WERI-Rb-1 (cell line): Measurements from ENCODE around the gene GFRA1.

Source experiments
- DNase-seq: peaks from one replicate; pipeline ENCODE4 v3.0.0-alpha.2; 2020
- H3K27ac ChIP-seq: fragments of 250-450 bp; sonication (Bioruptor Pico); 2 replicates; pipeline ENCODE4 v1.5.1; 2020; ENCODE audit warnings: mild to moderate bottlenecking, moderate library complexity
- H3K27me3 ChIP-seq: fragments of 250-450 bp; sonication (Bioruptor Pico); 2 replicates; pipeline ENCODE4 v1.5.1; 2021; ENCODE audit warnings: mild to moderate bottlenecking, low read depth, moderate library complexity; ENCODE audit not compliant: insufficient read depth, severe bottlenecking
- H3K36me3 ChIP-seq: fragments of 250-450 bp; sonication (Bioruptor Pico); 2 replicates; pipeline ENCODE4 v1.5.1; 2020; ENCODE audit warnings: mild to moderate bottlenecking, moderate library complexity
- H3K4me3 ChIP-seq: 2 replicates; pipeline ENCODE4 v1.5.1; 2011; ENCODE audit warnings: low read depth, mild to moderate bottlenecking, control low read depth, low read length
- H3K9me3 ChIP-seq: fragments of 250-450 bp; sonication (Bioruptor Pico); 2 replicates; pipeline ENCODE4 v1.5.1; 2021; ENCODE audit warnings: mild to moderate bottlenecking, moderate library complexity; ENCODE audit not compliant: severe bottlenecking
- CTCF ChIP-seq: IDR thresholded peaks from 2 replicates; pipeline ENCODE4 v1.5.1; 2011; ENCODE audit warnings: low read depth, mild to moderate bottlenecking, control low read depth, inconsistent platforms, low read length

Gene GFRA1

DNA sequence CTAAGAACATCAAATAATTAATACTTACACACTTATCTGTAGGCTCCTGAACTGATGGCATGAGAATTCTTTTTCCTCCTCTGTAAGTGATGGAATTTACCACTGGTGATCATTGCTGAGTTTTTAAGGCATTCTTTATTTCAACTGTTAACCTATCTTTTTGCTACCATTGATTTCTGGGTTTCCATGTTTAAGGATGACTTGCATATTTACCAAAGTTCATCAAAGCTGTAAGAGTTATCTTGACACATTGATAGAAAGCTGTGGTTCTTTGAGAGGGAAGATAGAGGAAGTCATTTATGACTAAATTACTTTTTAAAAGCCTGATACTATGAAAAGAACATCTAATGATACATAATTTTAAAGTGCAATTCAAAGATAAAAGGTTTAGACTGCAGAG is 19.5 kb upstream of the GFRA1 start:
- TF ChIP-seq CTCF = no peak
- H3K27me3 ChIP-seq = no peaks in the 10 kb centered on the region
- DNase-seq = no peak
- no peak overlapping the region for H3K27ac ChIP-seq
- H3K4me3 ChIP-seq = no peak overlapping the region
- H3K36me3 ChIP-seq = no peaks in the 10 kb centered on the region
- no peaks in the 10 kb centered on the region for H3K9me3 ChIP-seq

- no peak for TF ChIP-seq CTCF
- H3K27ac ChIP-seq = no peak overlapping the region
Measured at GRCh38 chr10:116289652-116290051, 16.6 kb upstream of the GFRA1 start.

DNA sequence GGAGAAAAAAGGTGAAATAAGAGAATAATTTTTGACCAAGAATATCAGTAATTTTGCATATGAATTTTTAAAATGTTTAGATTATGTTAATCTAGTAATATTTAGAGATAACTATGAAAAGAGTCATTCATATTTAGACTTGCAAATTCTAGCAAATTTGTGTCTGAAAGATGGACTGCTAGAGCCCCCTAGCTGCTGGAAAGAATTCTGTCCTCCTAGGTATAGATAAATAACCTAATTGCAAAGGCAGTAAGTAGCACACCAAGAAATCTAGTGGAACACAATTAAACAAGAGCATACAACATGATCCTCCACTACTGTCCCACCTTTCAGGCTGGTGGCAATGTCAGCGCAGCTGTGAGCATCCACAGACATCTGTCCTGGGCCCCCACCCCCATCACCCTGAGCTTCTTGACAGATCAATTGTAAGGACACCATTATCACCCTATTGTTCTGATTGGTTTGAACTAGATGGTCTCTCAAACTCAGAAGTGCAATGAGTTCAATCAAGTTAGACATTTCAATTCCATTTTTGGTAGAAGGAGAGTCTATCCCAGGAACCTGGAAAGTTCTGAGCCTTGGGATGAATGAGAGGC is 15.0 kb upstream of the GFRA1 start:
- peak; percentile 59 for DNase-seq
- H3K9me3 ChIP-seq = no peaks in the 10 kb centered on the region
- no peaks in the 10 kb centered on the region for H3K27me3 ChIP-seq
- TF ChIP-seq CTCF = peak; percentile 38
- H3K27ac ChIP-seq = no peak overlapping the region
- H3K4me3 ChIP-seq = no peak overlapping the region
- no peaks in the 10 kb centered on the region for H3K36me3 ChIP-seq

More at GRCh38 chr10:116289652-116290051, 16.6 kb upstream of the GFRA1 start:
- H3K36me3 ChIP-seq = no peaks in the 10 kb centered on the region
- H3K9me3 ChIP-seq = no peaks in the 10 kb centered on the region
- H3K4me3 ChIP-seq = no peak overlapping the region
- no peaks in the 10 kb centered on the region for H3K27me3 ChIP-seq
- no peak for DNase-seq

- H3K4me3 ChIP-seq = no peak overlapping the region
- H3K27me3 ChIP-seq = no peaks in the 10 kb centered on the region
- H3K36me3 ChIP-seq = no peaks in the 10 kb centered on the region
- no peak for TF ChIP-seq CTCF
- no peaks in the 10 kb centered on the region for H3K9me3 ChIP-seq
- H3K27ac ChIP-seq = no peak overlapping the region
- no peak for DNase-seq
Measured at GRCh38 chr10:116286626-116287200, 13.7 kb upstream of the GFRA1 start.

- Histone ChIP-seq H3K4me3 (no peak overlapping the region), H3K36me3 (no peaks in the 10 kb centered on the region), H3K27ac (no peak overlapping the region), H3K9me3 (no peaks in the 10 kb centered on the region), H3K27me3 (no peaks in the 10 kb centered on the region)
- DNase-seq = no peak
- TF ChIP-seq CTCF = no peak
Measured at GRCh38 chr10:116281775-116282174, 8.8 kb upstream of the GFRA1 start.

- no peaks in the 10 kb centered on the region for H3K27me3 ChIP-seq
- H3K9me3 ChIP-seq = no peaks in the 10 kb centered on the region
- H3K27ac ChIP-seq = peak overlapping the region; percentile 46; the same call in 1 of the 2 replicates
- DNase-seq = peak; percentile 72
- H3K4me3 ChIP-seq = no peak overlapping the region
- H3K36me3 ChIP-seq = no peaks in the 10 kb centered on the region
- no peak for TF ChIP-seq CTCF
Measured at GRCh38 chr10:116278846-116279245, 5.8 kb upstream of the GFRA1 start.
